PC-3 (cell line): ENCODE data around the gene TMEM114.

Experiments used
- EZH2phosphoT487 ChIP-seq: fragments of 300-600 bp; sonication (generic); IDR thresholded peaks from 2 replicates; pipeline ENCODE4 v1.6.1; 2018; ENCODE audit warnings: mild to moderate bottlenecking, antibody characterized with exemption, low read length, borderline replicate concordance
- TF ChIP-seq, protein P1 (sequence below): fragments of 300-600 bp; sonication (generic); conservative IDR thresholded peaks from 2 replicates; pipeline ENCODE4 v1.5.1; 2017; ENCODE audit warnings: antibody characterized with exemption, low read depth, mild to moderate bottlenecking, low read length

DNA sequence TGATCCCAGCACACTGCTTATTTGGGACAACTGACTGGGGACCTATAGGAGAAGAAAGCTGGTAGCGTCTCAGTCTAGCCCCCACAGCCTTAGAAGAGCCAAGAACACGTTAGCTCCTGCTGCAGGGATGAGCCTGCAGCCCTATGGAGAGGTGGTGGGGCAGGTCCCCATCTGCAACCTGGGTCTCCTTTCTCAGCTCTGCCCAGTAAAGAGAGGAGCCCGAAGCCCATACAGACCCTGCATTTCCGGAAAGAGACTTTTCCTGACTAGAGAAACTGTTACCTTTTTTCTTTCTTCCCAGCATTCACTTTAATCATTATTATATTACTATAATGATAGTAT, 32.0 kb upstream of the TMEM114 start:
- TF ChIP-seq, protein P1, sequence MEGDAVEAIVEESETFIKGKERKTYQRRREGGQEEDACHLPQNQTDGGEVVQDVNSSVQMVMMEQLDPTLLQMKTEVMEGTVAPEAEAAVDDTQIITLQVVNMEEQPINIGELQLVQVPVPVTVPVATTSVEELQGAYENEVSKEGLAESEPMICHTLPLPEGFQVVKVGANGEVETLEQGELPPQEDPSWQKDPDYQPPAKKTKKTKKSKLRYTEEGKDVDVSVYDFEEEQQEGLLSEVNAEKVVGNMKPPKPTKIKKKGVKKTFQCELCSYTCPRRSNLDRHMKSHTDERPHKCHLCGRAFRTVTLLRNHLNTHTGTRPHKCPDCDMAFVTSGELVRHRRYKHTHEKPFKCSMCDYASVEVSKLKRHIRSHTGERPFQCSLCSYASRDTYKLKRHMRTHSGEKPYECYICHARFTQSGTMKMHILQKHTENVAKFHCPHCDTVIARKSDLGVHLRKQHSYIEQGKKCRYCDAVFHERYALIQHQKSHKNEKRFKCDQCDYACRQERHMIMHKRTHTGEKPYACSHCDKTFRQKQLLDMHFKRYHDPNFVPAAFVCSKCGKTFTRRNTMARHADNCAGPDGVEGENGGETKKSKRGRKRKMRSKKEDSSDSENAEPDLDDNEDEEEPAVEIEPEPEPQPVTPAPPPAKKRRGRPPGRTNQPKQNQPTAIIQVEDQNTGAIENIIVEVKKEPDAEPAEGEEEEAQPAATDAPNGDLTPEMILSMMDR: no peak
- TF ChIP-seq EZH2phosphoT487: no peak
